Loucy (cell line): ENCODE results near the gene FMNL2.

Source experiments
- H2AFZ ChIP-seq: fragments of 200-600 bp; sonication (generic); 2 replicates; pipeline ENCODE4 v1.6.0; 2016; ENCODE audit warnings: antibody characterized with exemption, mild to moderate bottlenecking, low read length, moderate library complexity
- H3F3A ChIP-seq: fragments of 200-600 bp; 2 replicates; pipeline ENCODE4 v1.6.0; 2016; ENCODE audit warnings: antibody characterized with exemption, low read depth, mild to moderate bottlenecking
- H3K27me3 ChIP-seq: fragments of 200-600 bp; sonication (generic); 2 replicates; pipeline ENCODE4 v1.6.1; 2014; ENCODE audit warnings: low read length, mild to moderate bottlenecking; ENCODE audit not compliant: insufficient read depth, poor library complexity, severe bottlenecking
- H3K36me3 ChIP-seq: fragments of 200-600 bp; sonication (generic); 2 replicates; pipeline ENCODE4 v1.6.1; 2016; ENCODE audit warnings: low read length; ENCODE audit not compliant: insufficient read depth
- H3K4me1 ChIP-seq: fragments of 200-600 bp; sonication (generic); 2 replicates; pipeline ENCODE4 v1.5.1; 2014; ENCODE audit warnings: low read length, mild to moderate bottlenecking; ENCODE audit not compliant: insufficient read depth, poor library complexity, severe bottlenecking
- H3K4me2 ChIP-seq: fragments of 200-600 bp; sonication (generic); 2 replicates; pipeline ENCODE4 v1.6.0; 2014; ENCODE audit warnings: antibody characterized with exemption, low read length, low read depth, mild to moderate bottlenecking; ENCODE audit not compliant: poor library complexity, severe bottlenecking
- H3K4me3 ChIP-seq: fragments of 200-600 bp; sonication (generic); 2 replicates; pipeline ENCODE4 v1.5.1; 2014; ENCODE audit warnings: low read length, mild to moderate bottlenecking, mixed read lengths; ENCODE audit not compliant: poor library complexity, severe bottlenecking
- H3K79me2 ChIP-seq: fragments of 200-600 bp; sonication (generic); 2 replicates; pipeline ENCODE4 v1.6.1; 2014; ENCODE audit warnings: low read length; ENCODE audit not compliant: insufficient read depth
- H3K9ac ChIP-seq: fragments of 200-600 bp; sonication (generic); 2 replicates; pipeline ENCODE4 v1.6.0; 2014; ENCODE audit warnings: mild to moderate bottlenecking, low read depth, low read length, moderate library complexity; ENCODE audit not compliant: poor library complexity, severe bottlenecking
- H3K9me2 ChIP-seq: fragments of 200-600 bp; sonication (generic); replicated peaks from 2 replicates; pipeline ENCODE4 v1.6.1; 2016; ENCODE audit warnings: low read depth, low read length, mixed read lengths
- H3K9me3 ChIP-seq: fragments of 200-600 bp; sonication (generic); 2 replicates; pipeline ENCODE4 v1.6.1; 2014; ENCODE audit warnings: mild to moderate bottlenecking, antibody characterized with exemption, low read length, low read depth; ENCODE audit not compliant: insufficient read depth
- H4K20me1 ChIP-seq: fragments of 200-600 bp; sonication (generic); 2 replicates; pipeline ENCODE4 v1.6.0; 2014; ENCODE audit warnings: antibody characterized with exemption, low read length, mild to moderate bottlenecking; ENCODE audit not compliant: insufficient read depth, poor library complexity, severe bottlenecking
- CTCF ChIP-seq: fragments of 200-600 bp; sonication (generic); conservative IDR thresholded peaks from 2 replicates; pipeline ENCODE4 v1.5.1; 2014; ENCODE audit warnings: mild to moderate bottlenecking, antibody characterized with exemption, low read length
- EZH2phosphoT487 ChIP-seq: fragments of 200-600 bp; IDR thresholded peaks from 2 replicates; pipeline ENCODE4 v1.6.1; 2018; ENCODE audit warnings: antibody characterized with exemption, mild to moderate bottlenecking, moderate library complexity, borderline replicate concordance

Gene FMNL2

GRCh38 chr2:152326710-152327109, 8.3 kb upstream of the FMNL2 start:
- H3K4me3 ChIP-seq: no peak overlapping the region
- no peaks in the 10 kb centered on the region for H3F3A ChIP-seq
- no peaks in the 10 kb centered on the region for H4K20me1 ChIP-seq
- no peak overlapping the region for H2AFZ ChIP-seq
- no peak overlapping the region for H3K4me2 ChIP-seq
- H3K79me2 ChIP-seq: no peaks in the 10 kb centered on the region
- no peaks in the 10 kb centered on the region for H3K9me3 ChIP-seq
- H3K36me3 ChIP-seq: no peaks in the 10 kb centered on the region
- H3K9ac ChIP-seq: no peak overlapping the region
- TF ChIP-seq CTCF: no peak
- no peak for TF ChIP-seq EZH2phosphoT487
- H3K9me2 ChIP-seq: no peaks in the 10 kb centered on the region
- no peaks in the 10 kb centered on the region for H3K27me3 ChIP-seq
- no peaks in the 10 kb centered on the region for H3K4me1 ChIP-seq

GRCh38 chr2:152328013-152328412, 7.0 kb upstream of the FMNL2 start:
- Histone ChIP-seq H3K4me1 (no peaks in the 10 kb centered on the region), H3K9me2 (no peaks in the 10 kb centered on the region), H2AFZ (no peak overlapping the region), H3F3A (no peaks in the 10 kb centered on the region), H3K4me3 (no peak overlapping the region), H3K79me2 (no peaks in the 10 kb centered on the region), H3K36me3 (no peaks in the 10 kb centered on the region), H3K9me3 (no peaks in the 10 kb centered on the region), H3K4me2 (no peak overlapping the region), H3K27me3 (no peaks in the 10 kb centered on the region), H4K20me1 (no peaks in the 10 kb centered on the region), H3K9ac (no peak overlapping the region)
- TF ChIP-seq EZH2phosphoT487 (no peak), CTCF (no peak)

- no peak overlapping the region for H3K4me2 ChIP-seq
- no peak overlapping the region for H3K9ac ChIP-seq
- H3K79me2 ChIP-seq: no peaks in the 10 kb centered on the region
- TF ChIP-seq EZH2phosphoT487 (no peak), CTCF (no peak)
- H3F3A ChIP-seq: no peaks in the 10 kb centered on the region
- H3K27me3 ChIP-seq: no peaks in the 10 kb centered on the region
- H3K36me3 ChIP-seq: no peaks in the 10 kb centered on the region
- no peaks in the 10 kb centered on the region for H3K4me1 ChIP-seq
- H3K4me3 ChIP-seq: no peak overlapping the region
- H3K9me2 ChIP-seq: no peaks in the 10 kb centered on the region
- H3K9me3 ChIP-seq: no peaks in the 10 kb centered on the region
- no peaks in the 10 kb centered on the region for H4K20me1 ChIP-seq
- no peak overlapping the region for H2AFZ ChIP-seq
Observed at GRCh38 chr2:152330235-152330866, 4.6 kb upstream of the FMNL2 start.
